Measurements from ENCODE around the gene KRT82. TPM values are rescaled to one million over a fixed set of nuclear protein-coding genes. Genes with fewer than 3 reads are reported as not detected.

KRT82 gene
- total and polyA plus RNA-seq, 2 of the 8 experiments (the other 6 are each of a cell fraction or from before 2014, with no cell fraction given), result not detected

DNA sequence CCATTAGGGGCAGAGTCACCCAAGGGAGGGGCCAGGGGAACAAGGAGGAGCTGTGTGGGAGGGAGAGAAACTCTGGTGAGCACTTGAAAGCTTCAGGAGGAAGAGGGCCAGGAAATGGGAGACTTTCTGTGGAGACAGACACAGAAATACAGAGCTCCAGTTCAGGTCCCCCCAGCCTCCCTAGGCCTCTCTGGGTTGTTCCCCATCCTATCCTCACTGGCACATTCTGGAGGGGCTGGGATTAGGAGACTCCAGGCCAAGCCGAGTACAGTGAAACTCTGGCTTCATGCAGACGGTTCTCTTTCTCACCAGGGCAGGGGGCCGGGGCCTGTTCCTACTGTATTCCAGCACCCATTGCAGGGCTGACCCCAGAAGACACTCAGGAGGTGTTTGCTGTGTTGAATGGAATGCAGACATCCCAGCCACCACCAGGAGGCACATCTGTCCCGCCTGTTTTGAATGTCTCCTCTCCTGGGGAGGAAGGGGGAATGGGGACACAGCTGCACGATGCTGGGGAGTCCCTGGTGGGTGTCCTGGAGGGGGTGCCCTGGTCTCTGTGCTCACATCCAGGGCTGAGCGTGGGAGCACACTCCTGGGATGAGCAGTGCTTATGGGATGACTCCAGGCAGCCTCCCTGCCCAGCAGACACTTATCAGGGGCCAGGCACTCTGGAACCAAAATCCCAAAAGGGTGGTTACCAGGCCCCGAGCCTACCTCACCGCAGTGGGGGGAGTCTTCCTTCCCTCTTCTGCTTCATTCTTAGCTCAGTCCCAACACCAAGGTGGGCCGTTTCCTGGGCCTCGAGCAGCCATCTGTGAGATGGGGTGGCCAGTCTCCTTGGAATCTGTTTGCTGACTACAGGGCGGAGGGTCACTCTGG, 15.2 kb downstream of the KRT82 start:
- Histone ChIP-seq H4K20me1 (replicated peaks in 1 of 2; ENCODE audit: control insufficient read depth in 1 of 2, insufficient read depth in 2 of 2, low read length in 2 of 2) (no peaks in the 10 kb centered on the region), H2BK5ac (ENCODE audit: low read depth, low read length) (no peak overlapping the region), H3K79me1 (ENCODE audit: low read depth, low read length) (no peaks in the 10 kb centered on the region; the same call in 1 of the 2 replicates), H4K5ac (ENCODE audit: insufficient read length, low read depth, low read length) (no peak overlapping the region), H3K4me3 (ENCODE audit: extremely low read depth in 1 of 4, insufficient read depth in 2 of 4, low read depth in 3 of 4, low read length in 4 of 4) (no peak overlapping the region), H3K27ac (ENCODE audit: low read depth, low read length) (no peak overlapping the region), H4K8ac (ENCODE audit: extremely low read depth, insufficient read depth, low read length) (peak overlapping the region; percentile 23), H3K79me2 (ENCODE audit: control insufficient read depth in 1 of 2, insufficient read depth in 2 of 2, low read length in 2 of 2) (no peaks in the 10 kb centered on the region), H3K36me3 (ENCODE audit: control insufficient read depth in 2 of 4, insufficient read depth in 4 of 4, low read length in 3 of 4) (no peaks in the 10 kb centered on the region), H3K9me3 (ENCODE audit: insufficient read depth in 2 of 2, low read depth in 1 of 2, low read length in 1 of 2) (no peaks in the 10 kb centered on the region), H3K4me1 (replicated peaks in 1 of 4; ENCODE audit: control insufficient read depth in 3 of 4, insufficient read depth in 4 of 4, low read length in 3 of 4) (peaks cover 0 to 7% (median 1%) of the 10 kb centered on the region in 4 experiments; a peak in 2 of 7 replicates), H2BK15ac (ENCODE audit: low read length) (no peak overlapping the region), H3K56ac (replicated peaks; ENCODE audit: insufficient read length, low read depth, low read length) (no peak overlapping the region), H2BK12ac (ENCODE audit: low read depth, low read length) (no peak overlapping the region), H2BK20ac (ENCODE audit: low read length) (no peak overlapping the region), H3K23me2 (ENCODE audit: low read depth, low read length) (no peaks in the 10 kb centered on the region), H3K9ac (replicated peaks in 1 of 4; ENCODE audit: extremely low read depth in 1 of 4, low read depth in 3 of 4, low read length in 3 of 4) (no peak overlapping the region), H3K23ac (ENCODE audit: insufficient read length) (no peak overlapping the region), H3K4ac (replicated peaks; ENCODE audit: insufficient read length, low read depth, low read length) (no peak overlapping the region), H2BK120ac (replicated peaks; ENCODE audit: low read depth, low read length) (no peak overlapping the region), H2AK5ac (ENCODE audit: low read depth, low read length) (no peak overlapping the region), H3K27me3 (replicated peaks in 1 of 4; ENCODE audit: control insufficient read depth in 3 of 4, extremely low read depth in 1 of 4, insufficient read depth in 3 of 4, low read length in 3 of 4) (peaks cover 0 to 4% (median 0%) of the 10 kb centered on the region in 4 experiments; a peak in 1 of 7 replicates), H4K91ac (replicated peaks; ENCODE audit: insufficient read length, low read length) (no peak overlapping the region), H3K14ac (ENCODE audit: insufficient read length) (no peak overlapping the region), H2AFZ (ENCODE audit: low read length) (no peak overlapping the region), H3K18ac (ENCODE audit: extremely low read depth, low read length) (peak overlapping the region; percentile 13; the same call in 1 of the 2 replicates), H3K4me2 (ENCODE audit: insufficient read depth in 1 of 2, low read depth in 2 of 2, low read length in 2 of 2) (no peak overlapping the region)
- FAIRE-seq, result no peak
- ChIA-PET CTCF (ENCODE audit: partially characterized antibody) (interaction anchor here (0.6 to 11.3 kb wide), 63 partner anchors 8 to 494 kb away, joined by 3 to 112 read pairs (median 4); partner anchors contain the start of genes KRT5, KRT71 and KRT73), POLR2A (ENCODE audit: partially characterized antibody) (no interaction called here)
- TF ChIP-seq SAP30 (IDR thresholded peaks at IDR 0.05; ENCODE audit: insufficient read depth, insufficient replicate concordance, low read length) (no peak), TEAD4 (IDR thresholded peaks at IDR 0.05; ENCODE audit: low read depth, low read length) (peak; percentile 56), RAD21 (IDR thresholded peaks at IDR 0.05 in 1 of 2, conservative IDR thresholded peaks at IDR 0.05 in 1 of 2; ENCODE audit: low read depth in 2 of 2, low read length in 2 of 2) (peak; percentile 73 to 74)
- TF ChIP-seq, protein P1, sequence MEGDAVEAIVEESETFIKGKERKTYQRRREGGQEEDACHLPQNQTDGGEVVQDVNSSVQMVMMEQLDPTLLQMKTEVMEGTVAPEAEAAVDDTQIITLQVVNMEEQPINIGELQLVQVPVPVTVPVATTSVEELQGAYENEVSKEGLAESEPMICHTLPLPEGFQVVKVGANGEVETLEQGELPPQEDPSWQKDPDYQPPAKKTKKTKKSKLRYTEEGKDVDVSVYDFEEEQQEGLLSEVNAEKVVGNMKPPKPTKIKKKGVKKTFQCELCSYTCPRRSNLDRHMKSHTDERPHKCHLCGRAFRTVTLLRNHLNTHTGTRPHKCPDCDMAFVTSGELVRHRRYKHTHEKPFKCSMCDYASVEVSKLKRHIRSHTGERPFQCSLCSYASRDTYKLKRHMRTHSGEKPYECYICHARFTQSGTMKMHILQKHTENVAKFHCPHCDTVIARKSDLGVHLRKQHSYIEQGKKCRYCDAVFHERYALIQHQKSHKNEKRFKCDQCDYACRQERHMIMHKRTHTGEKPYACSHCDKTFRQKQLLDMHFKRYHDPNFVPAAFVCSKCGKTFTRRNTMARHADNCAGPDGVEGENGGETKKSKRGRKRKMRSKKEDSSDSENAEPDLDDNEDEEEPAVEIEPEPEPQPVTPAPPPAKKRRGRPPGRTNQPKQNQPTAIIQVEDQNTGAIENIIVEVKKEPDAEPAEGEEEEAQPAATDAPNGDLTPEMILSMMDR (IDR thresholded peaks at IDR 0.05; ENCODE audit: control extremely low read depth in 1 of 3, insufficient read depth in 1 of 3, low read depth in 1 of 3, low read length in 3 of 3), result peak; percentile 83 to 91 (median 84)
- DNase-seq (ENCODE audit: low read depth in 1 of 2, low spot score in 2 of 2), result peak in 1 of 2 experiments; percentile 66
- WGBS, 2 experiments (ENCODE audit: extremely low coverage in 1 of 2, insufficient coverage in 1 of 2, insufficient read length in 1 of 2, insufficient replicate concordance in 2 of 2, low coverage in 1 of 2, low lambda C conversion rate in 2 of 2, missing lambda C conversion rate in 1 of 2), result 80% methylated on average over 11 of the region's 11 CpGs; no CpG with 5 or more reads in 1 of the 2 experiments
